HG03175 (cell line): ENCODE data around the gene CLNK.

ENCODE experiments used
- ATAC-seq: cut with Tn5 transposase; IDR thresholded peaks from one replicate; pipeline ENCODE4 v1.9.1; 2021; ENCODE audit warnings: mild to moderate bottlenecking, moderate library complexity; ENCODE audit not compliant: unreplicated experiment

CLNK gene

DNA sequence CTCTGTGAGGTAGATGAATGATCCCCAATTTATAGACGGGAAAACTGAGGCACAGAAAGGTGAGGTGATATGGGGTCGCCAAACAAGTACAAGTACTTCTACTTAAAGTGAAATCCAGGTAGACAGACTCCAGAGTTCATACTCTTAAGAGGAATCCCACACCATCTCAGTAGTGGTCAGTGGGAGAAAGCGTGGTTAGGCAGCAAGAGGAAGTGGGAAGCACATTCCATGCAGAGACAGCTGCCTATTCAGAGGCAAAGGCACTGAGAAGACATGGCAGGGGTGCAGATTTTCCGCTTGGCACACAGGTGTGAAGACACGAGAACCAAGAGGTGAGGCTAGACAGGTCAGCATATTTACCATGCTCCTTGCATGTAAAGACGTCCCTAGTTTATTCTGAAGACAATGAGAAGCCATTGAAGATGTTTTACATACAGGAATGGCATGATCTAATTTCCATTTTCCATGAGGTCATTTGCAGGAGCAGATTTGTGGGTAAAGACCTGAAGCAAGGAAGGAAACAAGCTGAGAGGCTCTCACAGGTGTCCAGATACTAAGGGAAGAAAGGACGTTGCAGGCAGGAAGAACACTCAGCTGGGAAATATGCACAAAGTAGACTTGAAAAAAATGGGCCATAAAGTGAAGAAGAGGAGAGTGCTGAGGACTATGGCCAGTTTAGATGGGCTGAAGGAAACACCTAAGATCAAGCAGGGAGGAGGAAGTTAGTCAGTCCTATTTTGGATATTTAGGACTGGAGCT lies 17.3 kb upstream of the CLNK start:
- ATAC-seq = no peak

DNA sequence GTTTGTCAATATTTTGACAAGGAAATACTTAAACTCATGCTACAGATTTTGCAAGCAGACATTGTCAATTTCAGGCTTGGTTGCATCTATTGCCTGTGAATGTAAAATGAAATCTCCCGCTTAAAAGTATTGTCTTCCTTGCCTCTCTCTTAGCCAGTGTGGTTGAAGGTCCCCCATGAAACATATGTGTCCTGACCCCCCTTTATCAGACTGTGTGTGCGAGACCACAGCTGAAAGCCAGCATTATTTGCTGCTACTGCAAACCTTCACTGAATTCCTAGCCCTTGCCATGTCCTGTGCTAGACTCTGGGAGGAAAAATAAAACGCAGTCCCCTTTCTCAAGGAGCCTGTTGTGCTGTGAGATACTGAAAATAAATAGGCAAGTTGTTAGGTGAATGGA lies 16.6 kb upstream of the CLNK start:
- no peak for ATAC-seq

DNA sequence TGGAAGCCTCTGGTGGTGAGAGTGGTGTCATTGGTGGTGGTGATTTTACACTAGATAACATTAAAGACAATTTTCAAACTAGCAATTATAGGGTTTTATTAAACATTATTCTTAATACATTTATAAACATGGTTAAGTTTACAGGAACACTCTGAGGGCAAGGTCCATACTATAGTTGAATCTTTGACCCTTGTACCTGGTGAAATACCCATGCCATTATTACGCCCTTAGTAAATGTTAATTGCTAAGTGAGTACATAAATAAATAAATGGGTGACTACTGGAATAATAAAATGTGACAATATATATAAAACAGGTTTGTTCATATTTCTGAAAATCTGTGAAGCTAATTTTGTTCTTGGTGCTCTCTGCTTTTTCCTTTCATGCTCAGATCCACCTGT lies 13.6 kb upstream of the CLNK start:
- no peak for ATAC-seq

DNA sequence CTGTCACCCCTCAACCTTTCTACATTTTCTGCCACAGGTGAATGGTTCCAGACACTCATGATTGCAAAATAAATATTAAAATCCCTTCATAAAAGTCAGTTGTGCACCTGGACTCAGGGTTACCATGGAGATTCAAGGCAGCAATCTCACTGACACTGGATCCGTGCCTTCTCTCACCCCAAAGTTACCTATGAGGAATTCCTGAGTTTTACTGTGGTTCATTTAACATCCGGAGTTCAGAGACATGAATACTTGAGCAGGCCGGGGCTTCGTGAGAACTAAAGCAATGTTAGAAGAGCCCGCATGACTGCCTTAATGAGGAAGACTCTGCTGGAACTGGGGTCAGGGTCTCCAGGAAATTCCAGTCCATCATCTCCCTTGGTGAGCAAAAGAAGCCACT lies 12.5 kb upstream of the CLNK start:
- no peak for ATAC-seq

DNA sequence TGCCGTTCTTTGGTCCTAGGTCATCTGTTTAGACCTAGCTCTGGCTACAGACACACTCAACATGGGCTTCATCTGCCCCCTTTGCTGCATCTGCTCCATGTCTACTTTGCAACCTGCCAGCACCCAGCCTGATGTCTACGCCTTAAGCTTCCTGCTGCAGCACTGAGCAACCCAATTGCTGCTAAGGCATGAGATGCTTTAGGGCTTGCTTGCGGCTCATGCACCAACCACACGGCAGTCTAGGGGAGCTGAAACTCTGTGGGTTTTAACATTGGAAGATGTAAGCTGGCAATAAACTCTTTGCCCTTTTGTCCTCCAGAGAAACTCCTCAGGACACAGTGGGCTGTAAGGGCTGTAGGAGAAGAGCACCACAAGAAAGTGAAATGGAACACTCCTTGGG lies 11.7 kb upstream of the CLNK start:
- ATAC-seq = no peak

DNA sequence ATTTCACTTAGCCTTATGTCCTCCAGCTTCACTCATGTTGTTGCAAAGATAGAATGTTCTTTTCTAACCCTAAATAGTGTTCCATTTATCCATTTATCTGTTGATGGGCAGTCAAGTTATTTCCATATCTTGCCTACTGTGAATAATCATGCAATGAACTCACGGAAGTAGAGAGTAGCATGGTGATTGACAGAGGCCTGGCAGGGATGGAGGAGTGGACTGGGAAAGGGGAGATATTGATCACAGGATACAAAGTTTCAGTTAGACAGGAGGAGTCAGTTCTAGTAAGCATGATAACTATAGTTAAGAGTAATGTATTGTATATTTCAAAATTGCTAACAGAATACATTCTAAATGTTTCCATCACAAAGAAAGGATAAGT lies 10.3 kb upstream of the CLNK start:
- ATAC-seq = no peak

DNA sequence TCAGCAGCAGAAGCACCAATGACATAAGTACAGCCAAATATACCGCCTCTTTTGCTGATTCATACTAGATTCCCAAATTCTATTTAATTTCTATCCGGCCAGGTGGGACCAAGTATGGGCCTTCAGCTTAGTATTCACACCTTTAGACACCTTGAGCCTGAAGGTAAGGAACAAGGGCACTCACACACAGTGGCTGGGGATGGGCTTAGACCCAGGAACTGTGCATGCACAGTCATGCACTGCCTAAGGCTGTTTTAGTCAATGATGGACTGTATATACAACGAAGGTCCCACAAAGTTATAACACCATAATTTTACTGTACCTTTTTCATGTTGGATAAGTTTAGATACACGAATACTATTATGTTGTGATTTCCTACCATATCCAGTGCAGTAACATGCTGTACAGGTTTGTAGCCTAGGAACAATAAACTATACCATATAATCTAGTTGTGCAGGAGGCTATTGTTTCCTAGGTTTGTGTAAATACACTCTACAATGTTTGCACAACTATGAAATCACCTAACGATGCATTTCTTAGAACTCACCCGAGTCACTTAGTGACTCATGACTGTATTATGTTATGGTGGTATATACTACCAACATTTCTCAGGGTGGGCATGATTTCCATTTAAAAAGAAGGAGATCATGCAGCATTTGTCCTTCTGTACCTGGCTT lies 9.7 kb upstream of the CLNK start:
- ATAC-seq = no peak

DNA sequence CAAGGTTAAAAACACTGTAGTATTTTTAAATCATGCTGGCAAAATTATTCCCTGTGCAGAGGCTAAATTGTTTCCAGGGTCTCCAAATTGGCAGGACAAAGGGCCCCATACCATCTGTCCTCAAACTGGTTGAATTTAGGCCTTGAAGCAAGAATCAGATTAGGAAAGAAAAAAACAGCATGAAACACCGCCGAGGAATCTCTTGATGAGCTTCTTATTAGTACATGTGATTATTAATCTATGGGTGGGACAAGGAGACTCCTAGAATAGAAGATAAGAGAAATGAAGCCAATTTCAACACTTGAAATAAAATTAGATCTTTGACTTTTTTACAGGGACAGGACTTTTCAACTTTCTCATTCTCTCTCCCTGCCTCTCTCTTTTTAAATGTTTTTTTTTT lies 7.1 kb upstream of the CLNK start:
- no peak for ATAC-seq

DNA sequence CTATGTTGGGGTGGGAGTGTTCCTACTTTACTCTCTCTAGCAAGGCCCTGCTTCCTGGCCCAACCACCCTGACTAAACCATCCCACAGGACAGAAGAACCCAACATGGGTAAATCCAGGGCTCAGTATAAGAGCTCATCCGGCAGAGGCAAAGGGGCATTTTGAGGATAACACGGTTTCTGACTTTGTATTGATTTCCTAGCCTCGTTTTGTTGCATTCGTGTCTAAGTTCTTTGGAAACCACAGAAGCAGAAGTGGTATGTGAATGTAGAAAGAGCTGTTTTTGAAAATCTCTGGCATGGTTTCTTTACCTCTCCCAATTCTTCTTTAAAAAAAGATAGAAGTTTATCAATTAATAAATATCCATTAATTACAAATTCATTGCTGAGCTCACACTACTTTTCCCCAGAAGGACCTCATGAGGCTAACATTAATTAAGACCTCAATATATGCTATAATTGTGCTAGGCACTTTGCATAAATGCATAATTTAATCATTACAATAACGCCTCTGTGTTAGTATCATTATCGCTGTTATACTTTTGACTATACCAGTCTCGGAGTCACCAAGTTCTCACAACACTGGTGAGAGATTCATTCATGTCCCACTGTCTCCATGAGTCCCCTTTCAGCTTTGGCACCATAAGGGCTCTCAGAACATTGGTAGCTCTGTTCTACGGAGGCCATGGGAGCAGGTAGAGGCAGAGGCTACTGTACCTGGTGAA lies 5.8 kb upstream of the CLNK start:
- peak; percentile 48 for ATAC-seq

DNA sequence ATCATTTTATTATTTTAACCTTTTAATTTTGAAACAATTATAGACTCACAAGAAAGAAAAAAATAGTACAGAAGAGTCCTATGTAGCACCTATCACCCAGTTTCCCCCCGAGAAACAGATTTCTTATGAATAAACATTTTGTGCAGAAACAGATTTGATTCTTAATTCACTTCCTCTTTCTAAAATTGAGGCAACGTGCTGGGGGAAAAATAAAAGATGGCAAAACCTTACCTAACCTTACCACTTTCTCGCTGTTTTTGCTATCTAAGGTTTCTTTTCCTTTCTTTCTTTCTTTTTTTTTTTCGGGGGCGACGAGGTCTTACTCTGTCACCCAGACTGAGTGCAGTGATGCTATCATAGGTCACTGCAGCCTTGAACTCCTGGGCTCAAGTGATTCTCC lies 4.3 kb upstream of the CLNK start:
- no peak for ATAC-seq

DNA sequence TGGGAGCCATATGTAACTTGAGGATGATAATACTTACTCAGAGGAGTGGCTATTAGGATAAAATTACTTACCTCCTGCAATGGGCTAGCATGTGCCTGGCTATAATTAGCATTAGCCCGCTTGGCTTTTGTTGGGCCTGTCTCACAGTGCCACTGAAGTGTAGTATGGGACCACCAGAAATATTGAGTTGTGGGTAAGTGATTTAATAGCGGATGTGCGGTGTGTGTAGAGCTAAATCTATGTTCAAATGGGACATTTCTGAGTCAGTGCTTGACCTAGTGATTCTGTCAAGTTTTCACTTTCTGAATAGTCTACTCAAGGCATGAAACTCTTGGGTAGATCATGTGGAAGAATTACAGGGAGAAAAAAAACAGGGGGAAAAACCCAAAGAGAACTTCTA lies 3.5 kb upstream of the CLNK start:
- no peak for ATAC-seq

DNA sequence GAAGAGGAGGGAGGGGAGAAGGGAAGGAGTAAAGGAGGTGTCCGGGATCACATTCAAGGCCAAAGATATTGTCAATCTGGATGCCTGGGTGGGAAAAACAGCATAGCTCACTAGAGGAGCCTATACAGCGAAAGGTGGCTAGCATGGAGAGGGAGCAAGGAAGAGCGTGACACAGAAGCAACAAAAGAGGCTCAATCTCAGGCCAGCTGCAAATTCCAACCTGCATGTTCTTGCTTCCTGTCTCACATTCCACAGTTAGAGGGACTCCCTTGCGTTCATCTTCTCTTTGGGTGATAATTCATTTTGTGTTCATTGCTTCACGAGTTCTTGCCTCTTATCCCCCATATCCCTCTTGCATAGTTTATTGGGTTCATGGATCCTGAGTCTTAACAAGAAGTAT lies 3.0 kb upstream of the CLNK start:
- no peak for ATAC-seq

DNA sequence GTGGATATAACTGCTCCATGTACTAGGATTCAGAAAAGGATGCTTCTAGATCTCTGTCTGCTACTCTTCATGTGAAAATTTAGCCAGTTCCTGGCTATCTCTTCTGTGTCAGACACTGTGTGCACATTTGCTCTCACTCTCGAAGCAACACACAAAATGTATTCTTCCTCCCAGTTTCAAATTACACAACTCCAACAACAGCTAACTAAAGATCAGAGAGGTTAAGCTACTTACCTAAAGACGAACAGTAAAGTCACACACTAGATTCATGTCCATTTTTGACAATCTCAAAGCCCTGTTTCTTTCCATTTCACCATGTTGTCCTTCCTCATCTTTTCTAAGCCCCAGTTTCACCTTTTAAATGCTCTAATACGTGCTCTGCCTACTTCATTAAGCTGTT lies 2.2 kb downstream of the CLNK start:
- ATAC-seq = no peak

DNA sequence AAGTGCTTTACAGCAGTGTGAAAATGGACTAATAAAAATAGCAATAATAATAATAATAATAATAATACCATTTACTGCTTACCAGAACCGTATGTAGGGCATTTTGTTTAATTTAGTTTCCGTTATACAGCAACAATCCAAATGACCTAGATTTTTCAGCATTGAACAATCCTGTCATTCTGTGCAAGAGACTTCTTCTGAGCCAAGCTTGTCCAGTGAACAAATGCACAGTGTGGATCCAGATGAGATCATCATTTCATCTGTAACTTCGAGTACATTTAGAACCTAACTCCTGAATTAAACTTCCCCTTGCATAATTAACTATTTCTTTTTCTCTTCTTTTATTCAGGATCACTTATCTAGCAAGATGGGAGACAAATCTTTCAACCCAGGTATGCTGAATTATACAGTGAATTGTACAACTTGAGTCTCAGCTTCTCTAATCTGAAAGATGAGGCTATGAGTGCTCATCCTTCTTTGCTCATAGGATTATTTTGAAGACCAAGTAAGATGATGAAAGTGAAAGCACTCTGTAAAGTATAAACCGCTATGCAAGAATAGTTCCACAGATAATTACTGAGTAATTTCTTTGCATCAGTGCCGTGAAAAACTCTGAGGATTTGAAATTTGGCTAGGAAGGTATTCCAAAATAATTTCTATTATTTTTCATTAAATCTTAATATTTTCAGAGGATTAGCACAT lies 6.6 kb downstream of the CLNK start:
- ATAC-seq = peak; percentile 65

DNA sequence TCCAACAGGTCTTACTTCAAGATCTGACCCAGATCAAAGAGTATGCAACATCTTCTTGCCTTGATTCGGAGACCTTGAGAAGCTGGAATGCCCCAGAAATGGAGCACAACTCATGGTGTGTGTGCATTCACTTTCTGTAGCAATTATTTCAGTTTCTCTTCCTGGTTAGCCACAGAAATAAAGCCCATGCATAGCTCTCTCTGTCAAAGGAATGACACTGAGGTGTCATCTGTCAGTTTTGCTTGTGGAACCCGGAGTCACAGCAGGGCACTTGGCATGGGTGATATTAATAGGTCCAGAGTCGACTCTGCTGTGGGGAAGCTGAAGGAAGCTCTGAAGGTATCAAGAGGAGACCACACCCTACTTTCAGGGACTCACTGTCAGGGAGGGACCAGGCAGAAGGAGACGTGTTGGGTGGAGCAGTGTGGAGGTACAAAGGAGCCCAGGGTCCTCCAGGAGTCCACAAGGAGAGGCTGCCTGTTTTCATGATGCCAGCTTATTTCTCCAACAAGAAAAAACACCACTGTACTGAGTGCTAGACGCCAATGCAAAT lies 10.7 kb downstream of the CLNK start:
- ATAC-seq = peak; percentile 52

DNA sequence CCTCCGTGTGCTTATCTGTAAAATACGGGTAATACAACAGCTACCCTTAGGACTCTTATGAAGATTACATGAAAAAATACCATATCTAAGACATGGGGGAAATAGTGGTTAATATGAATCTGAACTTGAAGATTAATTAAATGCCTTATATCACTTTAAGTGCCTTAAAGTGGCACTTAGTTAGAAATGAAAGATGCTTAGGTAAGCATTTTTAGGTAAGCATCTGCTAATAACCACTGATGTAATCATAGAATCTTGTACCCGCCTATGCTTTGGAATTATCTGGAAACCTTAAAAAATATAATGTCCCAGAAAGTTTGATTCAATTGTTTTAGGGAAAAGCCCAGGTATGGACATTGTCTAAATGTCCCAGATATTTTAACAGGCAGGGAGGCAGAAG lies 12.2 kb downstream of the CLNK start:
- ATAC-seq = no peak

DNA sequence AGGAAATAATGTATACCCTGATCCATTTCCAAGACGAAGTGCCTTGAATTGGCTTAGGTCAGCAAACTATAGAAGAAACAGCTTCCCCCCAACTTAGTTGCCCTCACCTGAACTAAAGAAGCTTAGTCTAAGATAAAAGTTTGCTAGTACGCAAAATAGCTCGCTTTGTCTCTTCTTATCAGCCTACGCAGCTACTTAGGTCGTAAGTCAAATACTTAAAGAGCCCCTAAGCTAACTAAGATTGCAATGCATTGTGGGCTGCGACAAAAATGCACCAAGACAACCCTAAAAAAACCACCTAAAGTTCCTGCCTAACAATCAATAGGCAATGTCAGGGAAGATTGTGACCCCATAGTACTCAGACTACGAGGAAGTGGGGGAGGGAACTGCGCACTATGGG lies 12.8 kb downstream of the CLNK start:
- ATAC-seq = no peak

DNA sequence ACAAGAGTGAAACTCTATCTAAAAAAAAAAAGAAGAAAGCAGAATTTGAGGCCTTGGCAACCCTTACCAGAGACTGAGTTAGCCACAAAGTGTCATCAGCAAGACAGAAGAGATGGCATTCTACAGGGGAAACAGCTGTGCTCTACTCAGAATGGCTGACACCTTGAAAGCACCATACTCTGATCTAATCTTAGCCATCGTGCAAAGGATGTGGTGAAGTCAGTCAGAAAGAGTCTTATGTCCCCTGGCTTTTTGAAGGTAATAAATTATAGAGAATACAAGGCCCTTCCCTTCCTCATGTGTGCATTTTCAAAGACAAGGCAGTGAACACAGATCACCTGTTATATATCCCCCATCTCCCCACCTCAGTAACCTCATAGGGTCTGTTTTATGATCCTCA lies 13.2 kb downstream of the CLNK start:
- ATAC-seq = peak; percentile 96

DNA sequence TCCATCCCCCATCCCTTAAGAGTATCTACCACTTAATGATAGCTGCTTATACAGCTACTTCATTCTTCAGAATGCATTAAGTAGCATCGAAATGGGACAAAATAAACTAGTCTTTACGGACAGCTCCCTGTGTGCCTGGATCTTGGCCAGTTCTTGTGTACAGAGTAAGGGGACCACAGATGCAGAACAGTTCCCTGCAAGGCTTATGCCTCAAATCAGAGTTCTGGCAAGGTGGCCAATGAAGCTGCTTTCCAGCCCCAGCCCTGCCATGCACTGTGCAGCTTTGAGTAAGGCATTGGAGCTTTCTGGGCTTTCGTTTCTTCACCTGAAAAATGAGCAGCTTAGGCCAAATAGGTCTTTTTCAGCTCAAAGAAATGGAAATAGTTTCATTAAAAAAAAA lies 14.2 kb downstream of the CLNK start:
- no peak for ATAC-seq

DNA sequence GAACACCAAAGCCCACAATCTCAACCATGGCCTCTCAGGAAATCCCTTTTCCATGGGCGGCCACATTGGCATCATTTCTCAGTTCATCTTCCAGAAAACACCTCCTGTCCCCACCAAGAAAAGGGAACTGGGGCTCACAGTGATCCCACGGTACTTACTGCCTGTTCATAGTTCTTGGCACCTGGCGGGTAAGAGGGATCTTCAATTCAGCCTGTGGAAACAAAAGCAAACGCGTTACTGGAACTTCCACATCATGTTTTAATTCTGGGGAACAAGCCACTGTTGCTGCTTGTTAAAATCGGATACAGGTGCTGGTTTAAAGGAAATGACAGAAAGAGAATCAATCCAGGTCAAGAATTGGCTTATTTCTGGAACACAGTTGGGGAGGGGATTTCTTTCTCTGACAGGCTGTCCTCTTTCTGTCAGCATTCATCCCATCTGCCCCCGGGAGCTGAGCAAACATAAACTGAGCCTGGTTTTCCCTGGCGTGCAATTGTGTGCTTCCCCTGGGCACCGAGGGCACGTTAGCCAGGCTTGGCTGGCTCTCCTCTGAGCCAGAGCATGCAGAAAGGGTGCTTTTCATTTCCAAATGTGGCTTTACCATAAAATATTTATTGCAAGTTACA lies 16.8 kb downstream of the CLNK start:
- ATAC-seq = no peak

DNA sequence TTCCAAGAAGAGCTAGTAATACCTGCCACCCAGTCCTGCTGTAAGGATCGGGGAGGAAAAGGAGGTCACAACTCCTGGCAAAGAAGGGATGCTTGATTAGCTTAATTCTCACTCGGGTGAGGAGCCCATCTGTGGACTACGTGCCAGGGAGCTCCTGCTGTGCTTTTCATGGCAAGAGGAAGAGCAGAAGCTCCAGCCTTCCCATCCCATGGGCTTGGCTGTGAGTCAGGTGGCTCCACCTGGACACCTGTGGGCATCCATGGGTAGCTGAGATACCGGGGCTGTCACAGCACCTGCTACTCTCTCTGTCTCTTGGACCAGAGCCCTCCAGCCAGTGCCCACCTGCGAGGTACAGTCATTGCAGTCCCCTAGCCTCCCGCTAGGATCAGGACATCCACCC lies 18.0 kb downstream of the CLNK start:
- no peak for ATAC-seq
